Nephron (organoid): ENCODE data around the gene BCL2L13.
"Not testable (repeated sequence)": the region's sequence is repeated elsewhere in the genome, so short reads cannot be mapped to it uniquely, and the experiment has no call there.

ENCODE experiments used
- H3K27ac Mint-ChIP-seq, 3 experiments: 2 replicates each; pipeline ENCODE4 v1.8.0; 2020; ENCODE audit warnings: mixed read lengths in 3 of 3, mild to moderate bottlenecking in 2 of 3, moderate library complexity in 1 of 3
- H3K27me3 Mint-ChIP-seq: 2 replicates; pipeline ENCODE4 v1.8.0; 2021; ENCODE audit warnings: low read depth, mild to moderate bottlenecking, moderate library complexity, mixed read lengths
- H3K36me3 Mint-ChIP-seq: 2 replicates; pipeline ENCODE4 v1.8.0; 2020; ENCODE audit warnings: low read depth, mixed read lengths
- H3K4me1 Mint-ChIP-seq: 2 replicates; pipeline ENCODE4 v1.8.0; 2020; ENCODE audit warnings: mixed read lengths
- H3K4me3 Mint-ChIP-seq, 3 experiments: 2 replicates each; pipeline ENCODE4 v1.8.0; 2020; ENCODE audit warnings: mild to moderate bottlenecking in 3 of 3, mixed read lengths in 3 of 3, moderate library complexity in 2 of 3
- H3K9me3 Mint-ChIP-seq: 2 replicates; pipeline ENCODE4 v1.8.0; 2020; ENCODE audit warnings: mixed read lengths
- TF ChIP-seq, protein P1 (sequence below), 3 experiments: fragments of 200-600 bp; sonication (generic); IDR thresholded peaks; one replicate each; pipeline ENCODE4 v1.5.0; 2021; ENCODE audit warnings: antibody characterized with exemption in 3 of 3; ENCODE audit not compliant: unreplicated experiment in 3 of 3

Gene BCL2L13

DNA sequence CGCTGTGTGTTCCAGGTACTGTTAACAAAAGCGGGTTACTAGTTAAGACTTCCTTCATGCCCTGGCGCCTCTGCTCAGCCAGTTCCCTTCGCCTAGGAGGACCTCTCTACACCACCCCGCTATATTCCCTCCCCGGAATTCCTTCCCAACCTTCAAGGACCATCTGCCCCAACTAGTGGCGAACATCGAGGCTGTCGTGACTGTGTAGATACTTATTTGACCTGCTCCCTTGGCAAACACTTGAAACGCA, 450 bp upstream of the BCL2L13 start:
- Mint-ChIP-seq H3K4me1 (peaks cover 20% of the 10 kb centered on the region), H3K9me3 (no peaks in the 10 kb centered on the region), H3K4me3 (peak overlapping the region; percentile 84 to 98 (median 89)), H3K27ac (peak overlapping the region; percentile 98 to 99 (median 98)), H3K36me3 (peaks cover 17% of the 10 kb centered on the region), H3K27me3 (no peaks in the 10 kb centered on the region)
- TF ChIP-seq, protein P1, sequence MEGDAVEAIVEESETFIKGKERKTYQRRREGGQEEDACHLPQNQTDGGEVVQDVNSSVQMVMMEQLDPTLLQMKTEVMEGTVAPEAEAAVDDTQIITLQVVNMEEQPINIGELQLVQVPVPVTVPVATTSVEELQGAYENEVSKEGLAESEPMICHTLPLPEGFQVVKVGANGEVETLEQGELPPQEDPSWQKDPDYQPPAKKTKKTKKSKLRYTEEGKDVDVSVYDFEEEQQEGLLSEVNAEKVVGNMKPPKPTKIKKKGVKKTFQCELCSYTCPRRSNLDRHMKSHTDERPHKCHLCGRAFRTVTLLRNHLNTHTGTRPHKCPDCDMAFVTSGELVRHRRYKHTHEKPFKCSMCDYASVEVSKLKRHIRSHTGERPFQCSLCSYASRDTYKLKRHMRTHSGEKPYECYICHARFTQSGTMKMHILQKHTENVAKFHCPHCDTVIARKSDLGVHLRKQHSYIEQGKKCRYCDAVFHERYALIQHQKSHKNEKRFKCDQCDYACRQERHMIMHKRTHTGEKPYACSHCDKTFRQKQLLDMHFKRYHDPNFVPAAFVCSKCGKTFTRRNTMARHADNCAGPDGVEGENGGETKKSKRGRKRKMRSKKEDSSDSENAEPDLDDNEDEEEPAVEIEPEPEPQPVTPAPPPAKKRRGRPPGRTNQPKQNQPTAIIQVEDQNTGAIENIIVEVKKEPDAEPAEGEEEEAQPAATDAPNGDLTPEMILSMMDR (IDR thresholded peaks at IDR 0.05; ENCODE audit: unreplicated experiment in 3 of 3), result no peak

DNA sequence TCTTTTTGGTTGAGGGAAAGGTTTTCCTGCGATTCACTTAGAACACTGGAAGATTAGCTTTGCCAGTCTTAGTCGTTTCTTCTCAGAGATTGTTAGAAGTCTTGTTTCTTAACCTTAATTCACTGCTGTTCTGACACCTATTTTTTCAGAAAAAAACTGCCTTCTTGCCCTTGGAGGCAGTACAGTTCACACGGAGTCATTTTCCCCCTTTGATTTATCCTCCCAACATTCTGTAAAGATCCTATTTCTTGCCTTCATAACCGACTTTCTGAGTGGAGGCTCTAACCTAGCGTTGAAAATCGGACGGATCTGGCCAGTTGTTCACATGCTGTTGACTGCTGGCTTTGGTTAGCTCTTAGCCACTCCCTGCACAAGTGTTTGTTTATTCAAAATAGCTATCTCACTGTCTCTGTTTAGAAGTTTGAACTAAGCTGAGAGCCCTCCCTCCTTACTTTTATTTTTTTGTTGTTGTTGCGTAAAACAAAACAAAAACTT, 737 bp downstream of the BCL2L13 start:
- TF ChIP-seq, protein P1 (IDR thresholded peaks at IDR 0.05; ENCODE audit: unreplicated experiment in 3 of 3), result no peak
- Mint-ChIP-seq H3K4me3 (peak overlapping the region; percentile 84 to 98 (median 89)), H3K27me3 (no peaks in the 10 kb centered on the region), H3K9me3 (no peaks in the 10 kb centered on the region), H3K27ac (peak overlapping the region; percentile 98 to 99 (median 98)), H3K36me3 (peaks cover 17% of the 10 kb centered on the region), H3K4me1 (peaks cover 10% of the 10 kb centered on the region)

GRCh38 chr22:17641269-17641668, 2.7 kb downstream of the BCL2L13 start:
- TF ChIP-seq, protein P1 (IDR thresholded peaks at IDR 0.05; ENCODE audit: unreplicated experiment in 3 of 3), result no peak
- Mint-ChIP-seq H3K36me3 (peaks cover 17% of the 10 kb centered on the region), H3K4me3 (peak overlapping the region; percentile 21 to 70 (median 62)), H3K9me3 (no peaks in the 10 kb centered on the region), H3K4me1 (peaks cover 10% of the 10 kb centered on the region), H3K27ac (peak overlapping the region in 1 of 3 experiments; percentile 24), H3K27me3 (no peaks in the 10 kb centered on the region)

- not testable (repeated sequence) for H3K9me3 Mint-ChIP-seq, H3K27ac Mint-ChIP-seq, H3K27me3 Mint-ChIP-seq
- peak overlapping the region in 1 of 3 experiments; percentile 43 for H3K4me3 Mint-ChIP-seq
- peaks cover 10% of the 10 kb centered on the region for H3K4me1 Mint-ChIP-seq
- H3K36me3 Mint-ChIP-seq, result peaks cover 19% of the 10 kb centered on the region
Measured at GRCh38 chr22:17642357-17642756, 3.8 kb downstream of the BCL2L13 start.

DNA sequence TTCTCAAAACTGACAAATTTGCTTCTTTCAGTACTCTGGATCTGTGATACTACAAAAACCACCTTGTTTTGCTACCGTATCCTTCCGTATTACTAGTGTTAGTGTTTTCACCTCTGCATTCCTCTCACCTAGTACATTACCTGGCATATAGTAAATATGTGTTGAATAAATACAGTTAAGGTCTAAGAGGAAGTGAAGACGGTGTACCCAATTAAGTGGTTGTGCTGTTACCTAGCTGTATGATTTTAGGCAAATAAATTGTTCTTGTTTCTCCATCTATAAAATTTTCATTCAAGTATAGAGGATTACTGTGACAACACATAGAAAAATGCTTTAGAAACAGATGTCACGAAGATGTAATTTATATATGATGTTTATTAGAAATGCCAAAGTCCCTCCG, 8.9 kb downstream of the BCL2L13 start:
- H3K27ac Mint-ChIP-seq, result no peak overlapping the region
- H3K9me3 Mint-ChIP-seq, result no peaks in the 10 kb centered on the region
- no peaks in the 10 kb centered on the region for H3K4me1 Mint-ChIP-seq
- H3K36me3 Mint-ChIP-seq, result peaks cover 10% of the 10 kb centered on the region
- no peaks in the 10 kb centered on the region for H3K27me3 Mint-ChIP-seq
- TF ChIP-seq, protein P1 (IDR thresholded peaks at IDR 0.05; ENCODE audit: unreplicated experiment in 3 of 3), result no peak
- H3K4me3 Mint-ChIP-seq, result no peak overlapping the region

GRCh38 chr22:17647991-17648390, 9.4 kb downstream of the BCL2L13 start:
- Mint-ChIP-seq H3K36me3 (peaks cover 5% of the 10 kb centered on the region), H3K4me3 (no peak overlapping the region)

More at GRCh38 chr22:17647991-17648390, 9.4 kb downstream of the BCL2L13 start:
- no peak overlapping the region for H3K27ac Mint-ChIP-seq
- TF ChIP-seq, protein P1 (IDR thresholded peaks at IDR 0.05; ENCODE audit: unreplicated experiment in 3 of 3), result no peak
- H3K4me1 Mint-ChIP-seq, result no peaks in the 10 kb centered on the region
- H3K9me3 Mint-ChIP-seq, result no peaks in the 10 kb centered on the region
- no peaks in the 10 kb centered on the region for H3K27me3 Mint-ChIP-seq
